HepG2 (cell line): Measurements from ENCODE around the gene ZFP36. TPM values are rescaled to one million over a fixed set of nuclear protein-coding genes. Genes with fewer than 3 reads are reported as not detected.
A peak's percentile ranks its signal among the peaks of the same experiment; 100 is the strongest.

Source experiments
- ATAD3A ChIP-seq: sonication (generic); formaldehyde crosslinking; IDR thresholded peaks from 2 replicates; pipeline ENCODE4 v1.4.0; 2020; ENCODE audit warnings: missing genetic modification reagents
- EEA1 ChIP-seq: sonication (generic); formaldehyde crosslinking; IDR thresholded peaks from 2 replicates; pipeline ENCODE4 v1.5.1; 2020; ENCODE audit warnings: mild to moderate bottlenecking, missing genetic modification reagents, borderline replicate concordance
- GABPB1 ChIP-seq: IDR thresholded peaks from 2 replicates; pipeline ENCODE4 v1.6.1; 2016; ENCODE audit warnings: mild to moderate bottlenecking, missing genetic modification reagents, moderate library complexity, missing compliant biosample characterization
- GATA4 ChIP-seq: sonication (generic); IDR thresholded peaks from 2 replicates; pipeline ENCODE4 v1.6.1; 2016; ENCODE audit warnings: antibody characterized with exemption, low read depth, borderline replicate concordance
- JUN ChIP-seq: sonication (generic); formaldehyde crosslinking; IDR thresholded peaks from 2 replicates; pipeline ENCODE4 v1.4.0; 2020; ENCODE audit warnings: mild to moderate bottlenecking, missing genetic modification reagents
- KDM3A ChIP-seq: IDR thresholded peaks from 2 replicates; pipeline ENCODE4 v1.6.1; 2018; ENCODE audit warnings: low read depth, missing compliant biosample characterization
- KIAA2018 ChIP-seq: sonication (generic); formaldehyde crosslinking; IDR thresholded peaks from 2 replicates; pipeline ENCODE4 v1.5.0; 2020; ENCODE audit warnings: mild to moderate bottlenecking, missing genetic modification reagents, borderline replicate concordance
- MEF2D ChIP-seq: sonication (generic); formaldehyde crosslinking; IDR thresholded peaks from 2 replicates; pipeline ENCODE4 v1.5.1; 2020; ENCODE audit warnings: mild to moderate bottlenecking, missing genetic modification reagents
- PAF1 ChIP-seq: IDR thresholded peaks from 2 replicates; pipeline ENCODE4 v1.6.1; 2016; ENCODE audit warnings: missing genetic modification reagents, missing compliant biosample characterization
- PRMT3 ChIP-seq: sonication (generic); formaldehyde crosslinking; IDR thresholded peaks from 2 replicates; pipeline ENCODE4 v1.8.1; 2022; ENCODE audit warnings: low read depth, mild to moderate bottlenecking, moderate library complexity, missing genetic modification reagents, borderline replicate concordance
- ZBTB7A ChIP-seq: sonication (generic); formaldehyde crosslinking; IDR thresholded peaks from 2 replicates; pipeline ENCODE4 v1.8.0; 2022; ENCODE audit warnings: mild to moderate bottlenecking, missing genetic modification reagents
- ZFX ChIP-seq: sonication (generic); formaldehyde crosslinking; IDR thresholded peaks from 2 replicates; pipeline ENCODE4 v1.4.0; 2020; ENCODE audit warnings: mild to moderate bottlenecking, low read depth, missing genetic modification reagents, moderate library complexity
- ZNF274 ChIP-seq: sonication (generic); formaldehyde crosslinking; IDR thresholded peaks from 2 replicates; pipeline ENCODE4 v1.5.1; 2020; ENCODE audit warnings: mild to moderate bottlenecking, missing genetic modification reagents
- ZNF292 ChIP-seq: sonication (generic); formaldehyde crosslinking; IDR thresholded peaks from 2 replicates; pipeline ENCODE4 v1.8.1; 2022; ENCODE audit warnings: mild to moderate bottlenecking, low read depth, missing genetic modification reagents, borderline replicate concordance
- ZNF543 ChIP-seq: sonication (generic); formaldehyde crosslinking; IDR thresholded peaks from 2 replicates; pipeline ENCODE4 v1.4.0; 2020; ENCODE audit warnings: mild to moderate bottlenecking, missing genetic modification reagents
- ZNF644 ChIP-seq: IDR thresholded peaks from 2 replicates; pipeline ENCODE4 v1.6.1; 2016; ENCODE audit warnings: low read depth
- ZNF670 ChIP-seq: sonication (generic); formaldehyde crosslinking; IDR thresholded peaks from 2 replicates; pipeline ENCODE4 v1.8.0; 2022; ENCODE audit warnings: mild to moderate bottlenecking, missing genetic modification reagents, borderline replicate concordance
- polyA plus RNA-seq, 8 experiments: library from polyadenylated mRNA; depleted of rRNA in 3 of 8; stranded (reverse) in 7 of 8; unstranded in 1 of 8; fragments of >200 nt; fragmentation: Illumina TruSeq in 4 of 8; extraction: Trizol in 4 of 8; gene quantifications; 2 replicates each; pipeline versions ENCODE4 v1.2.1 to v1.2.3, GENCODE V29; 2011 to 2016; ENCODE audit warnings: low read depth in 4 of 8, missing spikeins in 1 of 8, mixed read lengths in 1 of 8; ENCODE audit not compliant: insufficient read depth in 1 of 8
- total RNA-seq, 5 experiments: library from RNA; depleted of rRNA; stranded (reverse); fragments of >200 nt; fragmentation: Illumina TruSeq; extraction: Trizol; gene quantifications; 2 replicates each; pipeline ENCODE4 v1.2.3, GENCODE V29; 2016; ENCODE audit warnings: low read depth in 1 of 5
- TF ChIP-seq, protein P1 (sequence below): sonication (generic); formaldehyde crosslinking; IDR thresholded peaks from 2 replicates; pipeline ENCODE4 v1.4.0; 2020; ENCODE audit warnings: missing genetic modification reagents
- TF ChIP-seq, protein P2 (sequence below): sonication (generic); formaldehyde crosslinking; IDR thresholded peaks from 2 replicates; pipeline ENCODE4 v1.8.0; 2022; ENCODE audit warnings: mild to moderate bottlenecking, missing genetic modification reagents, moderate library complexity
- TF ChIP-seq, protein P3 (sequence below): sonication (generic); formaldehyde crosslinking; IDR thresholded peaks from 2 replicates; pipeline ENCODE4 v1.5.0; 2020; ENCODE audit warnings: mild to moderate bottlenecking, low read depth, missing genetic modification reagents, borderline replicate concordance

ZFP36 gene
- total and polyA plus RNA-seq, 2 of the 13 experiments (the other 11 are each of a cell fraction or from before 2014, with no cell fraction given) = 1.4 to 1.7 TPM

DNA sequence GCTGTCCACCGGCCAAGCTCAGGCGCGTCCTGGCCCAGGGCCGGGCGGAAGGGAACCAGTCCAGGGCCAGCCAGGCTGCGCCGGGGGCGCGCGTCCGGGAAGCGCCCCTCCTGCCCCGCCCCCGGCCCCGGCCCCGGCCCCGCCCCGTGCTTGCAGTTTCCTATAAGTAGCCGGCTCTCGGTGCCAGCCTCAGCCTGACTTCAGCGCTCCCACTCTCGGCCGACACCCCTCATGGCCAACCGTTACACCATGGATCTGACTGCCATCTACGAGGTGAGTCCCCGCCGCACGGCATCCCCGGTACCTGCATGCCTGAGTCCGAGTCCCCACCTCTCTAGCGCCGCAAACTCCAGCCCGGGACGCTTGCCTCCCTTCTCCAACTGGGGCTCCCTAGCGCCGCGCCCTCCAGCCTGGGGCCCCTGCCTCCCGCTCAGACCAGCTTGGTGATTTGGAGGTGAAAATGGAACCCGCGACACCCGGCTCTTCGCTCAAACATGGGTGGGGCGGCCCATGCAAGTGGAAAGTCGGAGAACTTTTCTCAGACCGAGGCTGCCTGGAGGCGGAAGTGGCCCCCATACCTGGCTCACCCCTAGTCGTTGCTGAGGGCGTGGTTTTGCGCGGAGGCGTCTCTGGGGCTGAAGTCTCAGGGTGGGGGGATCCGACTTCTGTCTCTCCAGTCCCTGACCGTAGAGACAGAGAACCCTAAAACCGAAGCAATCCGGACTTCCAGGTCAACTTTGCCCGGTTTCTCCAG lies at the start of gene ZFP36 (continued):
- no peak for TF ChIP-seq JUN (CRISPR knock-in tag)
- TF ChIP-seq PAF1 (CRISPR knock-in tag) = no peak
- no peak for TF ChIP-seq ZNF543 (CRISPR knock-in tag)
- no peak for TF ChIP-seq KIAA2018
- no peak for TF ChIP-seq ATAD3A (CRISPR knock-in tag)
- peak; percentile 52 for TF ChIP-seq ZFX (CRISPR knock-in tag)
- TF ChIP-seq, protein P1, sequence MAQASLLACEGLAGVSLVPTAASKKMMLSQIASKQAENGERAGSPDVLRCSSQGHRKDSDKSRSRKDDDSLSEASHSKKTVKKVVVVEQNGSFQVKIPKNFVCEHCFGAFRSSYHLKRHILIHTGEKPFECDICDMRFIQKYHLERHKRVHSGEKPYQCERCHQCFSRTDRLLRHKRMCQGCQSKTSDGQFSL (CRISPR knock-in tag) = no peak
- TF ChIP-seq GATA4 = peak; percentile 90
- TF ChIP-seq ZBTB7A (CRISPR knock-in tag) = no peak
- no peak for TF ChIP-seq ZNF292 (CRISPR knock-in tag)
- peak; percentile 66; the same call in 1 of the 2 replicates for TF ChIP-seq MEF2D (CRISPR knock-in tag)
- TF ChIP-seq PRMT3 (CRISPR knock-in tag) = peak; percentile 76; the same call in 1 of the 2 replicates
- TF ChIP-seq KDM3A (CRISPR knock-in tag) = peak; percentile 30; the same call in 1 of the 2 replicates
- TF ChIP-seq EEA1 = peak; percentile 78; the same call in 1 of the 2 replicates
- TF ChIP-seq ZNF274 (CRISPR knock-in tag) = peak; percentile 47; the same call in 1 of the 2 replicates
- TF ChIP-seq, protein P2, sequence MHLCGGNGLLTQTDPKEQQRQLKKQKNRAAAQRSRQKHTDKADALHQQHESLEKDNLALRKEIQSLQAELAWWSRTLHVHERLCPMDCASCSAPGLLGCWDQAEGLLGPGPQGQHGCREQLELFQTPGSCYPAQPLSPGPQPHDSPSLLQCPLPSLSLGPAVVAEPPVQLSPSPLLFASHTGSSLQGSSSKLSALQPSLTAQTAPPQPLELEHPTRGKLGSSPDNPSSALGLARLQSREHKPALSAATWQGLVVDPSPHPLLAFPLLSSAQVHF (CRISPR knock-in tag) = 0 out of 2 replicates have a peak, but pooled peaks have one; percentile 53
- TF ChIP-seq GABPB1 (CRISPR knock-in tag) = peak; percentile 61; the same call in 1 of the 2 replicates
- TF ChIP-seq ZNF644 (CRISPR knock-in tag) = no peak
- TF ChIP-seq ZNF670 (CRISPR knock-in tag) = no peak
- TF ChIP-seq, protein P3, sequence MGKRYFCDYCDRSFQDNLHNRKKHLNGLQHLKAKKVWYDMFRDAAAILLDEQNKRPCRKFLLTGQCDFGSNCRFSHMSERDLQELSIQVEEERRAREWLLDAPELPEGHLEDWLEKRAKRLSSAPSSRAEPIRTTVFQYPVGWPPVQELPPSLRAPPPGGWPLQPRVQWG = no peak
